Esophagus muscularis mucosa (tissue), 4 donors: ENCODE data around the gene SHF.

Source experiments
- EP300 ChIP-seq: sonication (generic); formaldehyde crosslinking; IDR thresholded peaks from one replicate; pipeline ENCODE4 v1.6.1; 2017; ENCODE audit warnings: antibody characterized with exemption
- POLR2A ChIP-seq: fragments of 450-650 bp; IDR thresholded peaks from one replicate; pipeline ENCODE4 v1.6.1; 2017; ENCODE audit warnings: antibody characterized with exemption, moderate library complexity, mild to moderate bottlenecking, low read depth
- TF ChIP-seq, protein P1 (sequence below), 3 experiments: fragments of 200-600 bp in 2 of 3; fragments of 450-650 bp in 1 of 3; sonication (generic) in 2 of 3; IDR thresholded peaks; one replicate each; pipeline ENCODE4 v1.5.1; 2017 to 2019; ENCODE audit warnings: antibody characterized with exemption in 3 of 3, mild to moderate bottlenecking in 2 of 3, moderate library complexity in 1 of 3

DNA sequence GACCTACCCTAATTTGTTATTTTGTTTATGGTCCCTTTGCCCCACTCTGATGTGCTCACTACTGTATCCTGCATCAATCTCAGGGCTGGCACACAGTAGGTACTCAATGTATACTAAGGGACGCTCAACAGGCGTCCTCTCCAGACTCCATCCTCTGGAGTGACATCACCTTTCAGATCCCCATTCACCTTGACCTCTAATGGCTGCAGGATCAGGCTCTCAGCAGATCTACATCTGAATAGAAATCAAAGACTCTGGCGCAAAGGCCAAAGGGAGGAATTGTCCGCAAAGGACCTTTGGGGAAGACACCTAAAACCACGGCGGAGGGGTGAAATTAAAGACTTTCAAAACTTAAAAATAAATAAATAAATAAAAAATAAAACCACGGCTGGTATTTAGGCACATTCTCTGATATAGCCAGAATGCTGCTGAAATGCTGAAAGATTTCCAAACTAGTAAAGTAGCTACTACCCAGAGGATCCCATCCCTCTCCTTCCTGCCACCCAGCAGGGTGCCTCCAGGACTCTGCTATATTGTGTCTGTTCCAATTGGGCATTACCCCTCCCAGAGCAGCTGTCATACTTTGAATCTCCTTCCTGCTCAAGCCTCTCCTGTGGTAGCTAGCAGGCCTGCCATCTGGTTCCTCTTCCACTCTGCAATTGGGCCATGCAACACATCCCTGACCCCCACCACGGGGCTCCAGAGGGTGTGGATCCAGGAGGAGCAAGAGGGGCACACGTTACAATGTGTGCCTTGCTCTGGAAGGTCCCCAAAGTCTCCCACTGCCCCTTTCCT, 6.1 kb downstream of the SHF start:
- TF ChIP-seq, protein P1, sequence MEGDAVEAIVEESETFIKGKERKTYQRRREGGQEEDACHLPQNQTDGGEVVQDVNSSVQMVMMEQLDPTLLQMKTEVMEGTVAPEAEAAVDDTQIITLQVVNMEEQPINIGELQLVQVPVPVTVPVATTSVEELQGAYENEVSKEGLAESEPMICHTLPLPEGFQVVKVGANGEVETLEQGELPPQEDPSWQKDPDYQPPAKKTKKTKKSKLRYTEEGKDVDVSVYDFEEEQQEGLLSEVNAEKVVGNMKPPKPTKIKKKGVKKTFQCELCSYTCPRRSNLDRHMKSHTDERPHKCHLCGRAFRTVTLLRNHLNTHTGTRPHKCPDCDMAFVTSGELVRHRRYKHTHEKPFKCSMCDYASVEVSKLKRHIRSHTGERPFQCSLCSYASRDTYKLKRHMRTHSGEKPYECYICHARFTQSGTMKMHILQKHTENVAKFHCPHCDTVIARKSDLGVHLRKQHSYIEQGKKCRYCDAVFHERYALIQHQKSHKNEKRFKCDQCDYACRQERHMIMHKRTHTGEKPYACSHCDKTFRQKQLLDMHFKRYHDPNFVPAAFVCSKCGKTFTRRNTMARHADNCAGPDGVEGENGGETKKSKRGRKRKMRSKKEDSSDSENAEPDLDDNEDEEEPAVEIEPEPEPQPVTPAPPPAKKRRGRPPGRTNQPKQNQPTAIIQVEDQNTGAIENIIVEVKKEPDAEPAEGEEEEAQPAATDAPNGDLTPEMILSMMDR (IDR thresholded peaks at IDR 0.05), result no peak
- TF ChIP-seq EP300 (no peak), POLR2A (no peak)
